IMR-90 (cell line): ENCODE results near the gene KLRF1. TPM values are rescaled to one million over a fixed set of nuclear protein-coding genes. Genes with fewer than 3 reads are reported as not detected.

ENCODE experiments used
- ATAC-seq: fragments of 200-7000 bp; cut with Tn5 transposase; 2 replicates; pipeline ENCODE4 v1.9.1; 2020; ENCODE audit warnings: low read depth, mild to moderate bottlenecking, moderate library complexity
- BruUV-seq: library from RNA; stranded (reverse); fragments of 400-500 nt; replicated peaks from 2 replicates; lab custom pipeline; 2021; lab: Mats Ljungman, UMichigan
- CTCF ChIA-PET: fragments of 300-600 bp; formaldehyde crosslinking; extraction: SDS; loops from one replicate; lab custom pipeline; 2021; ENCODE audit warnings: antibody characterized with exemption; lab: Yijun Ruan, JAX
- POLR2A ChIA-PET: fragments of 300-600 bp; sonication (Branson Sonifier 250); formaldehyde crosslinking; loops from one replicate; lab custom pipeline; 2022; ENCODE audit warnings: antibody characterized with exemption; ENCODE audit not compliant: unreplicated experiment; lab: Charles Lee
- DNase-seq: peaks from one replicate; pipeline ENCODE4 v3.0.0; 2013
- H2AFZ ChIP-seq: replicated peaks from 2 replicates; pipeline ENCODE3; 2013; ENCODE audit warnings: low read length, mild to moderate bottlenecking; ENCODE audit not compliant: poor library complexity
- H2AK5ac ChIP-seq: 2 replicates; pipeline ENCODE4 v1.6.1; 2013; ENCODE audit warnings: low read depth, low read length, inconsistent platforms
- H2AK9ac ChIP-seq: replicated peaks from 2 replicates; pipeline ENCODE3; 2013; ENCODE audit warnings: mild to moderate bottlenecking, low read depth, low read length, moderate library complexity; ENCODE audit not compliant: poor library complexity
- H2BK120ac ChIP-seq: 2 replicates; pipeline ENCODE4 v1.6.1; 2013; ENCODE audit warnings: low read depth, low read length, inconsistent platforms
- H2BK15ac ChIP-seq: 3 replicates; pipeline ENCODE4 v1.6.1; 2013; ENCODE audit warnings: low read depth, low read length, inconsistent platforms
- H2BK20ac ChIP-seq: 2 replicates; pipeline ENCODE4 v1.6.1; 2013; ENCODE audit warnings: low read depth, mild to moderate bottlenecking, inconsistent platforms, low read length, moderate library complexity
- H2BK5ac ChIP-seq: 2 replicates; pipeline ENCODE4 v1.6.1; 2013; ENCODE audit warnings: mild to moderate bottlenecking, low read depth, low read length, inconsistent platforms; ENCODE audit not compliant: poor library complexity, severe bottlenecking
- H3K14ac ChIP-seq: replicated peaks from 2 replicates; pipeline ENCODE4 v1.6.1; 2013; ENCODE audit warnings: low read depth, low read length, inconsistent platforms
- H3K18ac ChIP-seq: 2 replicates; pipeline ENCODE4 v1.6.1; 2013; ENCODE audit warnings: low read depth, low read length, control low read depth
- H3K23ac ChIP-seq: 2 replicates; pipeline ENCODE4 v1.6.1; 2013; ENCODE audit warnings: low read depth, low read length, inconsistent platforms
- H3K27ac ChIP-seq: 2 replicates; pipeline ENCODE4 v1.5.1; 2013; ENCODE audit warnings: mild to moderate bottlenecking, control low read depth, low read length; ENCODE audit not compliant: insufficient read depth
- H3K27me3 ChIP-seq: 2 replicates; pipeline ENCODE4 v1.6.1; 2013; ENCODE audit warnings: low read length; ENCODE audit not compliant: control insufficient read depth, insufficient read depth
- H3K36me3 ChIP-seq: 2 replicates; pipeline ENCODE4 v1.6.1; 2013; ENCODE audit warnings: low read length, mixed read lengths; ENCODE audit not compliant: control insufficient read depth, insufficient read depth
- H3K4ac ChIP-seq: 2 replicates; pipeline ENCODE4 v1.6.1; 2013; ENCODE audit warnings: low read depth, low read length, inconsistent platforms
- H3K4me1 ChIP-seq: 2 replicates; pipeline ENCODE4 v1.6.1; 2013; ENCODE audit warnings: low read length, mixed read lengths; ENCODE audit not compliant: control insufficient read depth, insufficient read depth
- H3K4me2 ChIP-seq: 2 replicates; pipeline ENCODE4 v1.6.1; 2013; ENCODE audit warnings: low read depth, mild to moderate bottlenecking, control low read depth, low read length, moderate library complexity
- H3K4me3 ChIP-seq: 2 replicates; pipeline ENCODE4 v1.5.1; 2013; ENCODE audit warnings: low read depth, mild to moderate bottlenecking, control low read depth, low read length, moderate library complexity; ENCODE audit not compliant: insufficient read depth
- H3K56ac ChIP-seq: 2 replicates; pipeline ENCODE4 v1.6.1; 2013; ENCODE audit warnings: low read length, inconsistent platforms; ENCODE audit not compliant: insufficient read depth; ENCODE audit errors: extremely low read depth
- H3K79me1 ChIP-seq, 2 experiments: 2 replicates each; pipeline ENCODE4 v1.6.1; 2013; ENCODE audit warnings: low read length in 2 of 2, inconsistent platforms in 1 of 2, low read depth in 1 of 2
- H3K9ac ChIP-seq: 2 replicates; pipeline ENCODE4 v1.6.1; 2013; ENCODE audit warnings: low read depth, low read length, control low read depth
- H3K9me1 ChIP-seq: 2 replicates; pipeline ENCODE4 v1.6.1; 2013; ENCODE audit warnings: low read length, inconsistent platforms; ENCODE audit not compliant: insufficient read depth
- H3K9me3 ChIP-seq: 2 replicates; pipeline ENCODE4 v1.6.1; 2013; ENCODE audit warnings: low read length; ENCODE audit not compliant: control insufficient read depth, insufficient read depth
- H4K20me1 ChIP-seq: 2 replicates; pipeline ENCODE4 v1.6.1; 2013; ENCODE audit warnings: low read length, inconsistent platforms; ENCODE audit not compliant: insufficient read depth
- H4K5ac ChIP-seq: 2 replicates; pipeline ENCODE4 v1.6.1; 2013; ENCODE audit warnings: mild to moderate bottlenecking, low read depth, low read length, control low read depth
- H4K8ac ChIP-seq, 2 experiments: 2 replicates each; pipeline ENCODE4 v1.6.1; 2013; ENCODE audit warnings: low read depth in 2 of 2, low read length in 2 of 2, control low read depth in 1 of 2, inconsistent platforms in 1 of 2
- H4K91ac ChIP-seq: 2 replicates; pipeline ENCODE4 v1.6.1; 2013; ENCODE audit warnings: low read depth, low read length, inconsistent platforms; ENCODE audit not compliant: insufficient read depth
- CEBPB ChIP-seq: IDR thresholded peaks from 2 replicates; pipeline ENCODE4 v1.6.1; 2012; ENCODE audit warnings: low read depth, low read length, improper control_type of control experiment
- CHD1 ChIP-seq: IDR thresholded peaks from 2 replicates; pipeline ENCODE4 v1.6.1; 2012; ENCODE audit warnings: low read depth, low read length, improper control_type of control experiment
- MAFK ChIP-seq: IDR thresholded peaks from 2 replicates; pipeline ENCODE4 v1.6.1; 2012; ENCODE audit warnings: low read depth, low read length, improper control_type of control experiment
- MAZ ChIP-seq: IDR thresholded peaks from 2 replicates; pipeline ENCODE4 v1.6.1; 2012; ENCODE audit warnings: low read depth, mild to moderate bottlenecking, low read length, improper control_type of control experiment, moderate library complexity, borderline replicate concordance
- MXI1 ChIP-seq: IDR thresholded peaks from 2 replicates; pipeline ENCODE4 v1.6.1; 2012; ENCODE audit warnings: low read depth, mild to moderate bottlenecking, low read length, moderate library complexity, borderline replicate concordance
- RCOR1 ChIP-seq: IDR thresholded peaks from 2 replicates; pipeline ENCODE4 v1.6.1; 2012; ENCODE audit warnings: mild to moderate bottlenecking, low read length, improper control_type of control experiment; ENCODE audit not compliant: insufficient replicate concordance
- dilution Hi-C: fragments of 300-500 bp; cut with HindIII; formaldehyde crosslinking; loops from one replicate; pipeline ENCODE4 v1.14.3; 2018; ENCODE audit warnings: low sequenced_read_pairs; ENCODE audit not compliant: unreplicated experiment
- in situ Hi-C: fragments of 300-500 bp; cut with MboI; formaldehyde crosslinking; loops from 3 replicates; pipeline ENCODE4 v1.14.3; 2019; ENCODE audit warnings: low sequenced_read_pairs, inconsistent platforms, mixed read lengths
- intact Hi-C: fragments of 100-400 bp; cut with micrococcal nuclease; formaldehyde crosslinking; loops from 2 replicates; pipeline ENCODE4 v1.10.0; 2022
- polyA plus RNA-seq, 3 experiments: library from polyadenylated mRNA; depleted of rRNA; stranded (reverse); fragments of >200 nt; gene quantifications; 2 replicates each; pipeline ENCODE4 v1.2.3, GENCODE V29; 2012; ENCODE audit warnings: low replicate concordance in 1 of 3
- total RNA-seq: library from RNA; depleted of rRNA; stranded (reverse); fragments of >200 nt; gene quantifications from 2 replicates; pipeline ENCODE4 v1.2.3, GENCODE V29; 2012
- TF ChIP-seq, protein P1 (sequence below): fragments of 150-350 bp; IDR thresholded peaks from 2 replicates; pipeline ENCODE4 v1.6.1; 2017; ENCODE audit warnings: mild to moderate bottlenecking, antibody characterized with exemption, low read length, low read depth
- TF ChIP-seq, protein P2 (sequence below): conservative IDR thresholded peaks from 2 replicates; pipeline ENCODE4 v1.5.1; 2012; ENCODE audit warnings: mild to moderate bottlenecking, low read depth, low read length, improper control_type of control experiment
- TF ChIP-seq, protein P3 (sequence below): fragments of 150-350 bp; IDR thresholded peaks from 2 replicates; pipeline ENCODE4 v1.6.1; 2016; ENCODE audit warnings: low read depth, mild to moderate bottlenecking, low read length, moderate library complexity, borderline replicate concordance

Gene KLRF1
- total and polyA plus RNA-seq, 2 of the 4 experiments (the other 2 are of a cell fraction) = not detected

DNA sequence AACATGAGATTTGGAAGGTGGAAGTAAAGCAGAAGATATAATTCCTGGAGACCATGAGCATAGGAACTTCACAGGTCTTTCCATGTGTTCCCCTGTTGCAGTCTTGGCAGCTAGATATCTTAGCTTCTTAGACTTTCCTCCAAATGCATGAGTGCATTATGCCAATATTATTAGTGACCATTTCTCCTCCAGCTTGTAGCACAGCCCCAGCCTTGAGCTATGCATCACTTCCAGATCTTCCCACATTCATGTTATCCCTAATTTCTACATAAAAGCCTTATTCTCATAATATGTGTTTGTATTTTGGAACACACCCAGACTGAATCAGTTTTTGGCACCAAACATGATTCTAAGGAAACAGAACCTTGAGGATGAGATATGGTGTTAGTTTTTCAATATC lies 30.9 kb downstream of the KLRF1 start:
- Histone ChIP-seq H3K56ac (no peak overlapping the region), H3K36me3 (no peaks in the 10 kb centered on the region), H3K9me1 (no peaks in the 10 kb centered on the region), H4K91ac (no peak overlapping the region), H2BK15ac (no peak overlapping the region), H3K9me3 (no peaks in the 10 kb centered on the region), H3K4me1 (no peaks in the 10 kb centered on the region), H3K79me1 (no peaks in the 10 kb centered on the region), H2BK20ac (no peak overlapping the region), H3K27me3 (no peaks in the 10 kb centered on the region), H3K4ac (no peak overlapping the region), H4K20me1 (no peaks in the 10 kb centered on the region), H2AK5ac (no peak overlapping the region), H2BK5ac (no peak overlapping the region), H3K18ac (no peak overlapping the region), H2AFZ (no peak overlapping the region), H3K23ac (no peak overlapping the region), H4K5ac (no peak overlapping the region), H3K4me2 (no peak overlapping the region), H3K27ac (no peak overlapping the region), H4K8ac (no peak overlapping the region), H3K4me3 (no peak overlapping the region), H3K14ac (no peak overlapping the region), H2BK120ac (no peak overlapping the region), H2AK9ac (no peak overlapping the region), H3K9ac (no peak overlapping the region)
- ChIA-PET POLR2A (no interaction called here), CTCF (no interaction called here)
- dilution Hi-C loops (no loop called here), intact Hi-C loops (no loop called here), in situ Hi-C loops (no loop called here)
- TF ChIP-seq, protein P1, sequence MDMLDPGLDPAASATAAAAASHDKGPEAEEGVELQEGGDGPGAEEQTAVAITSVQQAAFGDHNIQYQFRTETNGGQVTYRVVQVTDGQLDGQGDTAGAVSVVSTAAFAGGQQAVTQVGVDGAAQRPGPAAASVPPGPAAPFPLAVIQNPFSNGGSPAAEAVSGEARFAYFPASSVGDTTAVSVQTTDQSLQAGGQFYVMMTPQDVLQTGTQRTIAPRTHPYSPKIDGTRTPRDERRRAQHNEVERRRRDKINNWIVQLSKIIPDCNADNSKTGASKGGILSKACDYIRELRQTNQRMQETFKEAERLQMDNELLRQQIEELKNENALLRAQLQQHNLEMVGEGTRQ = no peak
- TF ChIP-seq, protein P2, sequence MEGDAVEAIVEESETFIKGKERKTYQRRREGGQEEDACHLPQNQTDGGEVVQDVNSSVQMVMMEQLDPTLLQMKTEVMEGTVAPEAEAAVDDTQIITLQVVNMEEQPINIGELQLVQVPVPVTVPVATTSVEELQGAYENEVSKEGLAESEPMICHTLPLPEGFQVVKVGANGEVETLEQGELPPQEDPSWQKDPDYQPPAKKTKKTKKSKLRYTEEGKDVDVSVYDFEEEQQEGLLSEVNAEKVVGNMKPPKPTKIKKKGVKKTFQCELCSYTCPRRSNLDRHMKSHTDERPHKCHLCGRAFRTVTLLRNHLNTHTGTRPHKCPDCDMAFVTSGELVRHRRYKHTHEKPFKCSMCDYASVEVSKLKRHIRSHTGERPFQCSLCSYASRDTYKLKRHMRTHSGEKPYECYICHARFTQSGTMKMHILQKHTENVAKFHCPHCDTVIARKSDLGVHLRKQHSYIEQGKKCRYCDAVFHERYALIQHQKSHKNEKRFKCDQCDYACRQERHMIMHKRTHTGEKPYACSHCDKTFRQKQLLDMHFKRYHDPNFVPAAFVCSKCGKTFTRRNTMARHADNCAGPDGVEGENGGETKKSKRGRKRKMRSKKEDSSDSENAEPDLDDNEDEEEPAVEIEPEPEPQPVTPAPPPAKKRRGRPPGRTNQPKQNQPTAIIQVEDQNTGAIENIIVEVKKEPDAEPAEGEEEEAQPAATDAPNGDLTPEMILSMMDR = no peak
- TF ChIP-seq CHD1 (no peak), RCOR1 (no peak), MXI1 (no peak), CEBPB (no peak), MAZ (no peak), MAFK (no peak)
- TF ChIP-seq, protein P3, sequence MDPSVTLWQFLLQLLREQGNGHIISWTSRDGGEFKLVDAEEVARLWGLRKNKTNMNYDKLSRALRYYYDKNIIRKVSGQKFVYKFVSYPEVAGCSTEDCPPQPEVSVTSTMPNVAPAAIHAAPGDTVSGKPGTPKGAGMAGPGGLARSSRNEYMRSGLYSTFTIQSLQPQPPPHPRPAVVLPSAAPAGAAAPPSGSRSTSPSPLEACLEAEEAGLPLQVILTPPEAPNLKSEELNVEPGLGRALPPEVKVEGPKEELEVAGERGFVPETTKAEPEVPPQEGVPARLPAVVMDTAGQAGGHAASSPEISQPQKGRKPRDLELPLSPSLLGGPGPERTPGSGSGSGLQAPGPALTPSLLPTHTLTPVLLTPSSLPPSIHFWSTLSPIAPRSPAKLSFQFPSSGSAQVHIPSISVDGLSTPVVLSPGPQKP = no peak
- no peak for ATAC-seq
- no peak for DNase-seq
- no TSS peak for BruUV-seq
